NCI-H187 treated with DMSO at 0.1 percent for 48 hours (cell line): ENCODE data around the gene APMAP.
"Not testable (repeated sequence)": the region's sequence is repeated elsewhere in the genome, so short reads cannot be mapped to it uniquely, and the experiment has no call there.

Experiments
- DNase-seq: peaks from one replicate; lab custom pipeline; 2025; lab: John Stamatoyannopoulos, UW

Gene APMAP

DNA sequence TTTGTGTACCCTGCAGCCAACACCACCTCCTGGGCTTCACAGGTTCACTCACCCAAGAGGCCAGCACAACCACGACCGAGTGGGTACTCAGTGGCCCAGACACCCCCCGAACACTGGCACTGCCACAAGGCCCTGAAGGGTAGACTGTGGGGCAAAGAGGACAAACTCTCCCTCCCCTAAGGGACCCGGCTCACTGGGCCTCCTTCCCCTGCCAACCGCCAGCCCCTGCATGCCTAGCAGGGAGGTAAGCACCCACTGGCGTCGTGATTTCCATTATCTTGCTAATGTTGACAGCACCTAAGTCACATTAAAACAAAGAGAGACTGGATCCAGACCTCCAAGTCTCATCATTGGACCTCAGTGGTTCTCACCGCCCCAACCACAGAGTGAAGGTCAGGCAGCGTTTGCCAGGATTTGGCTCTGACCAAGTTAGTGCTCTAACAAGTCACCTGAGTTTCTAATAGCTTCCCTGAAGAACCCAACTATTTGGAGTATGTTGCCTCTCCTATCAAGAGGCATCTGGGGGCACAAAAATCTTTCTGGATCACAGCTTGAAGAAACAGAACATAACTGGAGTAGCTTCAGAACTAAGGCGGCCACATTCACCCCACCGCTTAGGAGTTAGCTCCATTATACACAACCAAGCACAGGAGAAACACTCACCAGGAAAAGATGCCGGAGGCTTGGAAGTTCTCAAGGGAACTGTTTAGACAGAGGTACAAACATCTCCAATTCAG is 14.0 kb upstream of the APMAP start:
- DNase-seq: no peak

DNA sequence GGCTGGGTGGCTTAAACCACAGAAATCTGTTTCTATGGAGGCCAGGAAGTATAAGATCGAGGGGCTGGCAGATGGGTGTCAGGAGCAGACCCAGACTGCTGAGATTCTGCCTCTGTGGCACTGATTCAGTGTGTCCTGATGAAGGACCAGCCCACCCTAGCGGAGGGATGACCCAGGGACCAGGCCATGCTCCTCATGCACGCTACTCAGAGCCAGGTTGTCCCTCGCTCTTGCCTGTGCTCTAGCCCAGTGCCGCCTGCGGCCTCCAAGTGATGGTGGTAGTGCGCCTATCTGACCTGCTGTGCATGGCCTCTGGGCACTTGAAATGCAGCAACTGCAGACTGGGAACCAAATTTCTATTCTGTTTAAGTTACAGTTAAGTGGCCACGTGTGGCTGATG is 13.1 kb upstream of the APMAP start:
- no peak for DNase-seq

DNA sequence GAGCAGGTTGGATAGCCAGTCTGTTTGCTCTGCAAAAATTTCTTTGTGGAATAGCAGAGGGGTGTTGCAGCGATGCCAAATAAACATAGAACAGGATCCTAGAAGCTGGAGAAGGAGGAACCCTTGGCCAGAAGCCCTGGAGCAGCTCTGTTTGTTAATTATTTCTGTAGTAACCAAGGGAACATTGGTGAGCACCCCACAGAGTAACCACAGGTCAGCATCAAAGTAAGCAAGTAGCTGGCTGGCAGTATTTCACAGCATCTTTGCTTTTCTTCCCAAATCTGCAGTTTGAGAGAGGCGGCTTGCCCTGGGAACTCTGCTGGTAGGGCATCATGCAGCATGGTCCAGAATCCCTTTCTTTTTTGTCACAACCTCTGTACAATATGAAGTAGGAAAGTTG is 12.7 kb upstream of the APMAP start:
- no peak for DNase-seq

DNA sequence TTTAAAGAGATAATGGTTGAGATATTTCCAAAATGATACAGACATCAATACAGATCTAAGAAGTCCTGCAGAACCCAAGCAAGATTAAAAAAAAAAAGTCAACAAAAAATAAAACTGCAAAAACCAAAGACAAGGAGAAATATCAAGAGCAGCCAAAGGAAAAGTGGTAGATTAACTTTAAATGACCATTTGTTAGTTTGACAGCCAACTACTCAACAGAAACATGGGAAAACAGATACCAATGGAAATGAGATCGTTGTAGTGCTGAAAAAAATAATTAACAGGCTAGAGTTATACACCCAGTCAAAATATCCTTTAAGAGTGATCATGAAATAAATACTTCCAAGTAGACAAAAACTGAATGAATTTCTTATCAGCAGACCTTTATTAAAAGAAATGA is 10.5 kb upstream of the APMAP start:
- no peak for DNase-seq

DNA sequence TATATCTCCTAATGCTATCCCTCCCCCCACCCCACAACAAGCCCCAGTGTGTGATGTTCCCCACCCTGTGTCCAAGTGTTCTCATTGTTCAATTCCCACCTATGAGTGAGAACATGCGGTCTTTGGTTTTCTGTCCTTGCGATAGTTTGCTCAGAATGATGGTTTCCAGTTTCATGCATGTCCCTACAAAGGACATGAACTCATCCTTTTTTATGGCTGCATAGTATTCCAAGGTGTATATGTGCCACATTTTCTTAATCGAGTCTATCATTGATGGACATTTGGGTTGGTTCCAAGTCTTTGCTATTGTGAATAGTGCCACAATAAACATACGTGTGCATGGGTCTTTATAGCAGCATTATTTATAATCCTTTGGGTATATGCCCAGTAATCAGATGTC is 8.8 kb upstream of the APMAP start:
- not testable (repeated sequence) for DNase-seq

DNA sequence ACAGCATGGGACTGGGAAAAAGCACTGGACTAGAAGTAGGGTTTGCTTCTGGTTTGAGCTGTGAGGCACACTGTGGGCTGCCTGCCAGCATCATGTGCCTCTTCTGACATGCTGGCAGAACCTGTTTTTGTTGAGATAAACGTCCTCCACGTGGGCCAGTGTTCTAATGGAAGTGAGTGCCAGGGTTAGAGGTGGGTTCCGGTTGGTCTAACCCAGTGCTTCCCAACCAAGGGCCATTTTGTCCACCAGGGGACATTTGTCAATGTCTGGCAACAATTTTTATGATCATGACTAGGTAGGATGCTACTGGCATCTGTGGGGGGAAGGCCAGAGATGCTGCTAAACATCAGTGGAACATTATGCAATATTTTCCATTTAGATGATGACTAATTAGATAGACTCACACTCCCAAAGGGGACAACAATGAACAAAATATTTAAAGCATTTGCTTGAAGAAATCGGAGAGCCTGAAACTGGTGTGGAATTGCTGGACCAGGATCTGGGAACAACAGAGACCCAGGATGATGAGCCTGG is 7.8 kb upstream of the APMAP start:
- DNase-seq: no peak

DNA sequence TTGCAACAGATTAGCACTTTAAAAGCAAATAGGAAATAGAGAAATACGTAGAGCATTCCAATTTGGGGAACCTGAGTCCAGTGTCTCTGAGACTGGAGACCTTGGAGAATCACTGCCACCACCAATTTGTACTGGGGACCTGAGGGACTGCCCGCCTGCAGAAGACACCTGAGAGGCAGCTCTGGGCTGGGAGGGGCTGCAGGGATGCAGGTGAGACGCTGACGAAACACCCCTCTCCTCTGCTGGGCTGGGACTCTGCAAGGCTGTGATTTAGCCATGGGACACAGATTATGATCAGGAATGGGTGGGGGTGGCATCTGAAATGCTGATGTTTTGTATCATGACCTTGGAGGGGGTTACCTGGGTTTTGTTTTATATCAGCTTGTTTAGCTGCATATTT is 7.0 kb upstream of the APMAP start:
- no peak for DNase-seq

DNA sequence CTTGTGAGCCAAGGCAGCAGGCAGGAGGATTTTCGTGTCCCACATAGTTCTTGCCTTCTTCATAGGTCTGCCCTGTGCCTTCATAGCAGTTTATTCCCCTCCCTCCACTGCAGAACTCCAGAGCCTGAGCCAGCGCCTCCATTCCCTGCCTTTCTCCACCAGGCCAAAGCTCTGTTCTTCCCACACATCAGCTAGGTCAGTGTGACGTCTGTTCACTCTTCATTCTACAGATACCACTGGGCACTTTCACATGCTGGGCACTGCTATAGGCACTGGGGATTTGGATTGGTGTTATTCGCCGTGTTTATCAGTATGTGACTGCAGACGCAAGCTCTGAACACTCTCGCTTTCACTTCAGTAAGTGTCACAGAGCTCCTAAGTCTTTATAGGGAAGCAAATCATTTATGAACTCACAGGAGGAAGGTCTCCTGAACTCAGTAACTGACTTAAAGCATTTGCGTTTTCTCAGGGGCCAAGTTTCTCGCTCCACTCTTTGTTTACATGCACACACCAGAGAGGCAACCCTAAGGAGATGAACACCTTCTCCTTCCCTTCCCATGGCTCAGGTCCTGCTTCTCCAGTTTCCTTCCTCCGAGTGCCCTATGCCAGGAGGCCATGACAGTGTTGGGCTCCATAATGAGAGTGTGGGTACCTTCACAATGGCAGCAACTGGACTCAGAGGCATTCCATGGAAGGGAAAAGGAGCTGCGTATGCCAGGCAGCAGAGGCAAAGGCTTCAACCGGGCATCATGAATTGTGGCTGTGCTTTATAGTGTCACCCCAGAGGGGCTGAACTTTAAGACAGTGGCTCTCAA is 6.3 kb upstream of the APMAP start:
- DNase-seq: no peak

DNA sequence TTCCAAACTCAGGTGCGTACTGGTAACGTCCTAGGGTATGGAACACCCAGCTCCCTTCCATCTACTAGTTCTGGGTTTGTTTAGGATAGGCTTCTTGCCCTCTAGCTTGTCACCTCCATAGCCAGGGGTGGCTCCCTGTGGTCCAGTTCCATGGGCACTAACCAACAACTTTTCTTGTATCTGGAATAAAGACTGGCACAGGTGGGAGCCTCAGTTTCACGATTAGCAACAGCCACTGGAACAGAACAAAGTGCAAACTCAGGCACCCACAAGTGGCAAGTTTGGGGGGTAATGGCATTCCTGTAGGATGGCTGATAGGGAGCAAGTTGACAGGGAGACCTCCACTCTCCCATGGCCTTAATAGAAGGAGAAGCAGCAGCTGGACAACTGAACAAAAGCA is 5.6 kb upstream of the APMAP start:
- DNase-seq: no peak

DNA sequence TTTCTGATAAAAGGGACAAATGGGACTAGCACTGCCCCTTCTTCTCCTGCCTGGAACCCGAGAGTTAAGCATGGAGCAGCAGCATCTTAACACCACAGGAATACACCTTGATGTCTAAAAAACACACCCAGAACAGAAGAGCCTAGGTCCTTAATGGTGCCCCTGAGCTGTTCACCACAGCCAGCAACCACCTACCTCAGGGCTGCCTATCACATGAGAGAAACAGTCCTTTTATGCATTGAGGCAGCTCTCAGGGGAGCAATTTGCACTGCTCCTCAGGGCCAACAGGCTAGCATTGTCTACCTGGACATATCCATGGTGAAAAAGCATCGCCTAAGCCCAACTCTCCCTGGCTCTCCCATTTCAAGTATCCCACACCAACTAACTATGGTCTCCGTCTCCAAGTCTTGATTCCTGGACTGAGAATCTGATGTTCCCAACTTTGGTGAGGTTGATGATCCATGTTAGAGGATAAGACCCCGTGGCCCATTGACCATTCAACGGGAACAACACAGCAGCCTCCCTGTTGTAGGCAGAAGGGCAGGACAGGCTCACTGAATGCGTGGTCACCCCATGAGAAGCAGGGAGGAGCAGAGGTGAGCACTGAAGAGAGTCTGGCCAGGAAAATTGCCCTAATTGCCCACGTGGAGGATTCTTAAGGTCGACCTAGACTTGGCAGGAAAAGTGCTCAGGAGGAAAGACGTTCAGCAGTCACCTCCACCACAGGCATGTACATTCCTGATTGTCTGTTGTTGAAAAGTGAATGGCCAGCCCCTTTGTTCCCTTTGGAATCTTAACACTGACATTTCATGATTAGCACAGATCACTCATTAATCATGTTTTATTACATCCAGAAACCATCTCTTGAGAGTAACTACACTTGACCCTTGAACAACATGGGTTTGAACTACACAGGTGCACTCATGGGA is 4.2 kb upstream of the APMAP start:
- no peak for DNase-seq

DNA sequence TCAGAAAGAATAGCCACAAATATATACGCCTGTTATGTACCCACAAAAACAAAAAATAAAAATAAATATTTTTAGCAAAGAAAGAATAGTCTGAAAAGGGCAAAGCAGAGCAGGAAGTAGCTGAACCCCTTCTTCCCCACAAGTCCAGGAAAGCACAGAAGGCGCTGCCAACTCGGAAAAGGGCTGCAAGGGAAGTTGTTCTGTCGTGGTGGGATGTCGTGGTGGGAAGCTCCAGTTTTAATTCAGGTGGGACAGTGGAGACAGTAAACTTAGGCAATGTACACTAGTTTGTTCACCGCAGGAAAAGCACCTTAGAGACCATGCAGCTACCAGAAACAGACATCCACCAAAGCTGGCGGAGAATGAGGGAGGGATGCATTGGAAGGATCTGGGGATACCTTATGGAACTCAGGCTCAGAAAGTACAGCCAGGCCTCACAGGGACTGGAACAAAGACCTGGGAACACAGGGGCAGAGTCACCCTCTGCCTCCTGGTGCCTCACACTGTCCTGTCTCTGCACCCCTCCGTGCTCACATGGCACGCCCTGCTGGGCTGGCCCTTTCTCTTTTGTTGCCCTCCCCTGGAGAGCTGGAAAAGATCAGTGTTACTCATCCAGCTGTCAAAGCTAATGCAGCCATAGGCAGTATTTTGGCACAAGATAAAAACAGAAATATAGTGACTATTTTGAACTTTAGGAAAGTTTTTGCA is 3.3 kb upstream of the APMAP start:
- no peak for DNase-seq

DNA sequence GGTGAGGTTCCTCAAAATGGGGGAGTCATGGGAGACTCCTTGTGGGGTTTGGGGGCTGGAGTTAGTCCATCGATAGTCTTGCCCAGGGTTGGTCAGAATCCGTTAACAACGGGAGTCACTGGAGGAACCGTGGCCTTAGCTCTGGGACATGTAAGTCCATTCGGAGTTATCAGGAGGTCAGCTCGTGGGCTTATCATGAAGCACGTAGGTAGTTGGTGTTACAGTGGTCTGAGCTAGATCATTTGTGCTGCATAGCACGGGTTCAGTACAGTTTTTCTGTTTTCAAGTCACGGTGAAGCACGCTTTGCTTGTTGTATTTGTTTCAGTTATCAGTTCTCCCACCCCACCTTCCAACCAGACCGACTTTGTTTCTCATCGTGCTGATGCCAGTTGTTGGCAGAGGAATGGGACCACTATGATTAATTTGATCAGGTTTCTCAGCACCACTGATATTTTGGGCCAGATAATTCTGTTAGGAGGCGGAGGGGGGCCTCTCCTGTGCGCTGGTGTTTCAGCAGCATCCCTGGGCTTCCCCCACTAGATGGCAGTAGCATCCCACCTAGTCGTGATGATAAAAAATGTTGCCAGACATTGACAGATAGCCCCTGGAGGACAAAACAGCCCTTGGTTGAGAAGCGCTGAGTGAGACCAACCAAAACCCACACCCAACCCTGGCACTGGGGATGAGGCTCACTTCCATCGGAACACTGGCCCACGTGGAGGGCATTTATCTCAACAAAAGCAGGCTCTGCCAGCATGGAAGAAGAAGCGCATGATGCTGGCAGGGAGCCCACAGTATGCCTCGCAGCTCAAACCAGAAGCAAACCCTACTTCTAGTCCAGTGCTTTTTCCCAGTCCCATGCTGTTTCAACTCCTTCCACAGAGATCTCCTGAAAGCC is 2.2 kb upstream of the APMAP start:
- DNase-seq: no peak

DNA sequence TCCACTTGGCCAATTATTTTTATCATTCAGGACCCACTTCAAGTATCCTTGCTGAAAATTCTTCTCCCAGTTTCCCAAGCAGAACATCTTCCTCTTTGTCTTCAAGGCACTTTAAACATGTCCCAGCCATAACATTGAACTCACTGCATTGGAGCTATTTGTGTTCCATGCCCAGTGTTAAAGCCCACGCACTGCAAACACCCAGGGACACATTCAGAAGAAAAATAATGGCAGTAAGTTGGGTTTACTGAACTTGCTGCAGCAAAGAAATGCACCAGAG is 1.6 kb upstream of the APMAP start:
- DNase-seq: no peak

DNA sequence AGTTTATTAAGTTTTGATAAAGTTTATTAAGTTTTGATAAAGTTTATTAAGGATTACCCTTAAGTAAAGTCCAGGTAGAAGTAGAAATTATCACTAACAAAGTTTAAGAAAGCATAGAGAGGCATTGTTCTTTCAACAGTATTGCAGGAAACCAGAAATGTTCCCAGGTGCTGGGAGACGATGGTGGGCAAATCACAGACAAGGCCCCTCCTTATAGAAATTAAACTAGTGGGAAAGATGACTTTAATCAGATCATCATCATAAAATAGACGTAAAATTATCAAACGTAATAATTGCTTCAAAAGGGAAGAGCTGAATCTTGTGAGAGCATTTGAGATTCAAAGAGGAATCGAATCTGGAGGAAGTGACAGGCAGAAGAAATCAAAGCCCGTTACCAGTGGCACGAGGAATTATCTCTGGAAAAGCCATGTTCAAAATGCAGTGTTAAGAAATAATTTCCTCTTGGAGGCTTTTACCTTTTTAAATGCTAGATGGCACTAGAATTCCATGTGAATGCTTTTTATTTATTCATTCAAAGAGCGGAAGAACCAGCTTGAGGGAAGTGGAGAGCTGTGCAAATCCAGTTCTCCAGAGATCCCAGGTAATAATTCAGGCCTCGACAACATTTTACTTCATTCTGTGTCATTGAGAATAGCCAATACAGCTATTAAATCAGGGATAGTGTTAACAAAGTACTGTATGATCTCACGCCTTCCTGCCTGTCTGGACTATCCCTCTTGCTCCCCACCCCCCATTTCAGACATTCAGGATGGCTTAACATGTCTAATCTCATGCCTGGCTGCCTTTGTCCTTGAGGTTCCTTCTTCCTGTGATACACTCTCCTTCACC is 1.0 kb upstream of the APMAP start:
- no peak for DNase-seq

DNA sequence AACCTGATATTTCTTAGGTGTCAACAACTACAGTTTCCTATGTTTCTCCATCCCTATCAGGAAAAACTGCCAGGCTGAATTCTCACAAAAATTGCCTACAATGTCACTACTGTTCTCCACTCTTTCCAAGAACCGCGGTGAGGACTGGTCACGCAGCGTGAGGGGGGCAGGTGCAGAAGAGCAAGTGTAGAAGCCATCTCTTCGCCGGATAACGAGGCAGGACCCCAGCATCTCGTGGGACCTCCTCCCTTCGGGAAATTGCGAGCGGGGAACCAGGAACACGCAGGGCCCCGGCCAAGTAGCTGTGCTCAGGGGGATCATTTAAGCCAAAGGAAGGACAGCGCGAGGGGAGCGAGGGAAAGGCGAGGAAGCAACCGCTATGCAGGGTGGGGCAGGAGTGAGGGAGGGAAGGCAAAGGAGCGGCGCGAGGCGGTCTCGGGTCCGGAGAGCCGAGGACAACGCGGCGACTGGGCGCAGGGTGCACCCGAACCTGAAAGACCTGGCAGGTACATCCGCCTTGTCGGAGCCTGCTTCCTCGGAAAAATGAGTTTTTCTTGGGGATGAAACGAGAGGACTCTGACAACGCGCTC is 559 bp downstream of the APMAP start:
- no peak for DNase-seq

DNA sequence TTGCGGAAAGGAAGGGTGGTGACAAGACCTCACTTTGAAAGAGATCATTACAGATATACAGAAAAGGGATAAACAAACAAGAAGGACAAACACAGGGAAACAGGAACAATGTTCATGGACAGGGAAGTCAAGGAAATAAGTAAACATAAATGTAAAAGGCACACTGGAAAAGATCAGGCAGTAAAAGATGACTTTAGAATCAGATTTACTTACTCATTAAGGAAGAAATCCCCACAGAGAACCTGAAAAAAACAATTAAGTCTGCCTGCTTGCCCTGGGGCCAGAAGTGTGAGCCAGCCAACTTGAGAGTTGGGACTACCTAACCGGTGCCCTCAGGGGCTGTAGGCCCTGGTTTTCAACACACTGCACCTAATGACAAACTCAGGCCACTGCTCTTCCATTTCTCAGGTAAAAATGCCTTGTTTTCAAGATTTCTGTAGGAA is 1.7 kb downstream of the APMAP start:
- no peak for DNase-seq

DNA sequence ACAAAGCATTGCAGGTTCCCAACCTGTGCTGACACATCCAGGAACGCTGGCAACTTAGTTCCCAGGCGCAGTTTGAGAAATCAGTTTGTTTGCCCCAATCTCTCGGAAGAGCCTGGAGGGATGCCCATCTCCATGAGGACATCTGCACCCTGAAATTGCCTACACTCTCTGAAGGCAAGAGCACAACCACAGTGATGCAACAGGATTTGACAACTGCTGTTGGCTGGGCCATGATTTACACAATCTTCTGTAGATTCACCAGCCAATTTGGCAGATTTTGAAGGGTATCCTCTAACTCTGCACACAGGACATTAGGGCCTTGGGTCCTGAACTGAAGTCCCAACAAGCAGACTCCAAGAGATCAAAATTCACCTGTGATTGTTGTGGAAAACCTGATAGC is 3.4 kb downstream of the APMAP start:
- DNase-seq: no peak

DNA sequence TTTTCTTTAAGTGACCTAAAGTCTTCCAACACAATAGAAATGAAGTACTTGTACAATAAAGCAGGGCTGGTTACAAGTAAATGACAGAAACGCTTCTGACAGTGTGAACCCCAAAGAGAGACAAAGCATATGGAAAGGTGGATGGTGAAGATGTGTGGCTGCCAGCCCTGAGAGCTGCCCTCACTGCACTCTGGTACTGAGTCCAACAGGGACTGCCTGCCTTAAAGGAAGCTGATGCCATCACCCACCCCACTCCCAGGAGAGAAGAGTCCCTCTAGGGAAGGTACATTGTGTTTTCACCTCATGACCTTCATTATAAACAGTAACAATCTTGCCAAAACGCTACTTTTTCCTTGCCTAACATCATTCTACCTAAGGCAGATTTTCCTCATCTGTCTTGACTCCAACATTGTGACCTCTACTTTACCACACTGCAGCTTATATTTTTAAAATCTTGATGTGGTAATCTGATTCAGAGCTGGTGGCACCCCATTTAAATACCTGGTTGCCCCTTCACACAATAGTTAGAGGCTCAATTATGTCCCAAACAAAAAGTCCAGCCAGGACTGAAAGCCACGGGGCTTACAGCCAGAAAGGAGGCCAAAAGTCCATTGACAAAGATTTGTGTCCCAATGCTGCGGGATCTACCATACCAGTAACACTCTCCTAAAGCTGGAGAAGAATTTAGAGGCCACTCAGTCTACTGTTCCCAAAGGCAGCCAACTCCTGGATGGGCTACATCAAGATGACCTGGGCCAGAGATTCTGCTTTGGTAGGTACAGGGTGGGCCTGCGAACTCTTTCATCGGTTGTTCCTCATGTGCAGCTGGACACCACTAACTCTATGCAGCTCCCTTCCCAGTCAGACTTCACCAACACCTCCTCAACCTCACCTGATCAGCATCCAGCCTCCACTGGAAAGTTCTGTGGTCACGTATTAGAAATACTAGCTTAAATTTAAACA is 4.4 kb downstream of the APMAP start:
- DNase-seq: no peak
